IPS-18c (cell line): Measurements from ENCODE around the gene NOP10.
"Not testable (repeated sequence)": the region's sequence is repeated elsewhere in the genome, so short reads cannot be mapped to it uniquely, and the experiment has no call there.

Experiments
- H3K4me3 ChIP-seq: 2 replicates; pipeline ENCODE4 v1.7.0; 2013; ENCODE audit warnings: low read depth, mild to moderate bottlenecking, low read length, moderate library complexity; ENCODE audit not compliant: insufficient read depth
- H3K9me3 ChIP-seq: one replicate; pipeline ENCODE4 v1.6.1; 2013; ENCODE audit warnings: mild to moderate bottlenecking, low read length, moderate library complexity; ENCODE audit not compliant: control insufficient read depth, insufficient read depth

Gene NOP10

DNA sequence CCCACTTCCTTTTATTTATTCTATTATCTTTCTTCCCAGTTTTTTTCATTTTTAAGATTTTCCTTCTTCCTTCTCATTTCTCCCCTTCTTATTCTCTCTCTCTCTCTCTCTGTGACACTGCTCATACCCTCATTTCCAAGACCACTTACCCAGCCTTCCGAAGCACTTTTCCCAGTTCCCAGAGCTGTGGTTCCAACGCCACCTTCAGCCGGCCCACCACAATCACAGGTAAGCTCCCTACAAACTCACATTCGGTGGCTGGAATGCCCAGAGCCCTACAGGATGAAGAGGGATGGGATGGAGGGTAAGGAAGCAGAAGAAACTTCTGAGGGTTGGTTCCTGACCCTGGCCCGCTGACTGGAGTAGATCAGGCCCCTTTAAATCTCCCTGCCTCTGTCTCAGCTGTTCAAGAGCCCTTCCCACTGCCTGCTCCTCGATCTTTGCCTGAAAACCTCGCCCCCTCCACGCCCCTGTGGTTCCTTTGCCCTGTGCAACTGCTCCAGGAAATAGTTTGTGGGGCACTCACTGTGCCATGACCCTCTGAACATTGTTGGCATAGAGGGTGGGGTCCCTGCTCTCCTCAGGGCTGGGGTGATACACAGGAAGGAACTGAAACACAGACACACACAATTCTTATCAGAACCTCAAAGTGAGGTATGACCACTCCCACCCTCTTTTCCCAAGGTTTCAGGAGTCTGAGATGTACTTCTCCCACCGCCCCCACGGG lies 19.3 kb upstream of the NOP10 start:
- H3K4me3 ChIP-seq, result no peak overlapping the region
- no peaks in the 10 kb centered on the region for H3K9me3 ChIP-seq

DNA sequence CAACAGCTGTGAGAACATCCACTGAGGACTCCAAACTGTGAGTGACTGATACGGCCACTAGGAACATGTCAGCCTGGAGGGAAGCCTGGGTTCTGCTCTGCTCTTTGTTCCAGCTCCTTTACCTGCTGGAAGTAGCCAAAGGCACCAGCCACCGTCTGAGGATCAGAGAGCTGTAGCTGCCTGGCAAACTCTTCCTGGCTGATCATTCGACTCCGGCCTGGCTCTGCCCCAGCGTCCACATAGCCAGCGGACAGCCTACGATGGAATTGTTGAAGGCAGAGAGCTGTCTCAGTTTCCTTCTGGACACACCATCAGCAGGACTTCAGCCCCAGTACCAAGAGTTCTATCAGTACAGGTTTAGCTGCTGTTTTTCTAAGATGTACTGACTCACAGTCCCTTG lies 18.3 kb upstream of the NOP10 start:
- no peaks in the 10 kb centered on the region for H3K9me3 ChIP-seq
- H3K4me3 ChIP-seq, result no peak overlapping the region

- H3K4me3 ChIP-seq, result no peak overlapping the region
- no peaks in the 10 kb centered on the region for H3K9me3 ChIP-seq
Measured at GRCh38 chr15:34360298-34360697, 17.4 kb upstream of the NOP10 start.

GRCh38 chr15:34359416-34359815 lies 16.5 kb upstream of the NOP10 start:
- Histone ChIP-seq H3K9me3 (no peaks in the 10 kb centered on the region), H3K4me3 (no peak overlapping the region)

- Histone ChIP-seq H3K4me3 (no peak overlapping the region), H3K9me3 (no peaks in the 10 kb centered on the region)
Measured at GRCh38 chr15:34358948-34359347, 16.0 kb upstream of the NOP10 start.

GRCh38 chr15:34358367-34358766 lies 15.4 kb upstream of the NOP10 start:
- Histone ChIP-seq H3K9me3 (no peaks in the 10 kb centered on the region), H3K4me3 (no peak overlapping the region)

GRCh38 chr15:34357653-34358052 lies 14.7 kb upstream of the NOP10 start:
- Histone ChIP-seq H3K4me3 (no peak overlapping the region), H3K9me3 (no peaks in the 10 kb centered on the region)

GRCh38 chr15:34355241-34355640 lies 12.3 kb upstream of the NOP10 start:
- H3K4me3 ChIP-seq, result no peak overlapping the region
- no peaks in the 10 kb centered on the region for H3K9me3 ChIP-seq

DNA sequence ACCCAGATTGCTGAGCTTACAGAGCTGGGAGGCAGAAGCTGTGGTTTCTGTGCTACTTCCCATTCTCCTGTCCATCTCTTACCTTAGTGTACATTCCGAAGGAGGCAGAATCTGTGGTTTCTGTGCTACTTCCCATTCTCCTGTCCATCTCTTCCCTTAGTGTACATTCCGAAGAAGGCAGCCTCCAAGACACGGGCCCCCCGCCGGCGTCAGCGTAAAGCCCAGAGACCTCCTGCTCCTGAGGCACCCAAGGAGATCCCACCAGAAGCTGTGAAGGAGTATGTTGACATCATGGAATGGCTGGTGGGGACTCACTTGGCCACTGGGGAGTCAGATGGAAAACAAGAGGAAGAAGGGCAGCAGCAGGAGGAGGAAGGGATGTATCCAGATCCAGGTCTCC lies 11.3 kb upstream of the NOP10 start:
- Histone ChIP-seq H3K4me3 (no peak overlapping the region), H3K9me3 (no peaks in the 10 kb centered on the region)

DNA sequence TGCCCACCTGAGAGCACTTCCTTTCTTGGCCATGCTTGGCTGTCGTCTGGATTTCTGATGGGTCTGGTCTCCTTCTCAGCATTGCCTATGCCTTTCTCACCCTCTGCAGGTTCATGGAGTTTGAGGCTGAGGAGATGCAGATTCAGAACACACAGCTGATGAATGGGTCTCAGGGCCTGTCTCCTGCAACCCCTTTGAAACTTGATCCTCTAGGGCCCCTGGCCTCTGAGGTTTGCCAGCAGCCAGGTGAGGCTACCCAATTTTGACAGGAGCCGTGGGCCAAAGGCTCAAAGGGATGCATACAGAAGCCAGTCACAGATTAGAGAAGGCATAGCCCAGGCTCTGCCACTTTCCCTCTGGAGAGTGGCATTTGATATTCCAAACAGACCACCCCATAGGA lies 10.7 kb upstream of the NOP10 start:
- H3K4me3 ChIP-seq, result no peak overlapping the region
- H3K9me3 ChIP-seq, result no peaks in the 10 kb centered on the region

GRCh38 chr15:34352996-34353395 lies 10.1 kb upstream of the NOP10 start:
- not testable (repeated sequence) for H3K9me3 ChIP-seq, H3K4me3 ChIP-seq

DNA sequence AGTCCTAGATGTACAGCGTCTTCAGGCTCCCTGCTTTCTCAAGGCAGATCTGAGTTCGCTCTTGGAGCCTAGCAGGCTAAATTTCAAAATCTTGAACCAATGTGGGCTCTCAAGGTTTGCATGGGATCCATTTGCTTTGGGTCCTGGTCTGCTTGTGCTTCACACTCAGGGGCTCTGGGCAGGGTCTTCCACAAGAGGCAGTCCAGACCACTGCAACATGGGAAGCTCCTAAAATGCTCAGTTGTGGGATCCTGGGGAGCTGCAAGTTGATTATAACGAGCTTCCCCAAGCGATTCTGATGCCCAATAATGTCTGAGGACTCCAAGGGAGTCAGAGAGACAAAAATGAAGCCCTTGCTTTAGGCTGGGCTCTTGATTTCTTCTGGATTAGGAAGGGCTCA lies 6.8 kb upstream of the NOP10 start:
- Histone ChIP-seq H3K4me3 (no peak overlapping the region), H3K9me3 (no peaks in the 10 kb centered on the region)

GRCh38 chr15:34348735-34349300 lies 5.9 kb upstream of the NOP10 start:
- no peak overlapping the region for H3K4me3 ChIP-seq
- no peaks in the 10 kb centered on the region for H3K9me3 ChIP-seq

- H3K9me3 ChIP-seq, result no peaks in the 10 kb centered on the region
- H3K4me3 ChIP-seq, result no peak overlapping the region
Measured at GRCh38 chr15:34347951-34348638, 5.2 kb upstream of the NOP10 start.

DNA sequence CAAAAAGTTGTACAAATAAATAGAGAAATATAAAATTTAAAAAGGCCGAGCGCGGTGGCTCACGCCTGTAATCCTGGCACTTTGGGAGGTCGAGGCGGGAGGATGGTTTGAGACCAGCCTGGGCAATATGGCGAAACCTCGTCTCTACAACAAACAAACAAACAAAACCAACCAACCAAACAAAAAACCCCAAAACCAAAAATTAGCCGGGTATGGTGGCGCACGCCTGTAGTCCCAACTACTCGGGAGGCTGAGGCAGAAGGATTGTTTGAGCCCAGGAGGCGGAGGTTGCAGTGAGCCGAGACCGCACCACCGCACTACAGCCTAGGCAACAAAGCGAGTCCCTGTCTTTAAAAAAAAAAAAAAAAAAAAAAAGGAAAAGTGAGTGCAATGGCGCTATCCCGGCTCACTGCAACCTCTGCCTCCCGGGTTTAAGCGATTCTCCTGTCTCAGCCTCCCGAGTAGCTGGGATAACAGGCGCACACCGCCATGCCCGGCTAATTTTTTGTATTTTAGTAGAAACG lies 661 bp downstream of the NOP10 start:
- H3K9me3 ChIP-seq, result not testable (repeated sequence)
- H3K4me3 ChIP-seq, result peak overlapping the region; percentile 79

DNA sequence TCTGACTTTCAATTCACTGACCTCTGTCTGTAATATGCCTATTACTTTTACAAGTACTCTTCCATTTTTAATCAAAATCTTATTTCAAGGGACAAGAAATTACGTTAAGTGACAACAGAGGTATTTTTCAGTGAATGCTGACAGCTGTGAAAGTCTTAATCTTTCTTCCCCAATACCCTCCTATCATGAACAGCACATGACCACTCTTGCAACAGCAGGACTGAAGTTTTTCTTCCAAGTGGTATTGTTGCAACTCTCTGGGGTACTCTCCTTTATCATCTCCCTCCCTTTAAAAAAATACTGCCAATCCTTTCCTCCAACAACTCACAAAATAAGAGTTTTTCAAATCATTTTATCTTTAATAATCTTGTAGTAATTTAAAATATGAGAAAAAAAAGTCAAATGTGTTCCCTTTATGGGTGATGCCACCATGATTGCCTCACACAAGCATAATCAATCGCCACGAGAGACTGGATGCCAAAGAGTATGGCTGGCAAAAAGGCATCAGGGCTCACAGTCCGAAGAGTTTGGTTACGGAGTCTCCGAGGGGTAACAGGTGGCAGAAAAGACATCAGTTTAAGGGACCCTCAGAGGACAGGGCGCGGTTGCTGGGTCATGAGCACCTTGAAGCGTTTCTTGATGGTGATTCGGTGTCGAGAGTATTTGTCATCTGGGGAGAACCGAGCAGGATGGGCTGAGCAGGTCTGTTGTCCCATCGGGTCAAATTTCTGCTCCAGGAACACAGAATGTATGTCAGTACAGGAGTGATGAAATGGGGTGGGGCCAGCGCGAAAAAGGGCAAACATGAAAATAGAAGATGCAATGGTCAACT lies 1.3 kb downstream of the NOP10 start:
- Histone ChIP-seq H3K9me3 (no peaks in the 10 kb centered on the region), H3K4me3 (peak overlapping the region; percentile 79; the same call in 1 of the 2 replicates)

DNA sequence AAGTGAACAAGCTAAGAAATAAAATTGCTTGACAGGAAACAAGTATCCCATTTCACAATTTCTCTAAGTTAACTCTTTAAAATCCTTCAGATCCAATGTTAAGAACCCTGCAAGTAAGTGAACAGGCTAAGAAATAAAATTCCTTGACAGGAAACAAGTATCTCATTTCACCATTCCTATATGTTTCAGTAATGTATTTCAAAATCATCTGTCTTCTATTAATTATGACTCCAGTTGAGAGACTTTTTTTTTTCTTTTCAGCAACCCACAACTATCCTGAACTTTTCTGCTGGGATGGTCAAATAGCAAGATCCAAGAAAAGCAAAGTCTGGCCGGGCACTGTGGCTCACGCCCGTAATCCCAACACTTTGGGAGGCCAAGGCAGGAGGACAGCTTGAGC lies 3.0 kb downstream of the NOP10 start:
- Histone ChIP-seq H3K9me3 (no peaks in the 10 kb centered on the region), H3K4me3 (no peak overlapping the region)
